Inferior parietal cortex (tissue), 1 donor: ENCODE measurements around the gene RIGI.
A peak's percentile ranks its signal among the peaks of the same experiment; 100 is the strongest.
"Not testable (repeated sequence)": the region's sequence is repeated elsewhere in the genome, so short reads cannot be mapped to it uniquely, and the experiment has no call there.

Experiments
- DNase-seq: peaks from one replicate; pipeline ENCODE4 v3.0.0-alpha.2; 2016; ENCODE audit errors: extremely low spot score

The RIGI gene

GRCh38 chr9:32526041-32526706 is at the start of gene RIGI:
TSS of gene RIGI (minus strand) at chr9:32526196. CDS start at chr9:32526166, 30 bp downstream.
- peak; percentile 73 for DNase-seq

- no peak for DNase-seq
Measured at GRCh38 chr9:32574858-32575257, 48.9 kb upstream of the RIGI start.

GRCh38 chr9:32573821-32574220 is 47.8 kb upstream of the RIGI start:
- no peak for DNase-seq

- peak; percentile 96 for DNase-seq
Measured at GRCh38 chr9:32572900-32573523, 47.0 kb upstream of the RIGI start, which contains the start of gene NDUFB6. TSS of gene NDUFB6 (minus strand) at chr9:32573159. CDS start at chr9:32573060, 99 bp downstream.

- DNase-seq = peak; percentile 75
Measured at GRCh38 chr9:32571969-32572899, 46.2 kb upstream of the RIGI start.

GRCh38 chr9:32570262-32570661 is 44.3 kb upstream of the RIGI start:
- no peak for DNase-seq

- DNase-seq = no peak
Measured at GRCh38 chr9:32566770-32567169, 40.8 kb upstream of the RIGI start.

- DNase-seq = no peak
Measured at GRCh38 chr9:32565967-32566366, 40.0 kb upstream of the RIGI start.

GRCh38 chr9:32558408-32558934 is 32.5 kb upstream of the RIGI start:
- no peak for DNase-seq

- DNase-seq = no peak
Measured at GRCh38 chr9:32554591-32554990, 28.6 kb upstream of the RIGI start.

- DNase-seq = no peak
Measured at GRCh38 chr9:32554107-32554506, 28.1 kb upstream of the RIGI start.

- DNase-seq = peak; percentile 97
Measured at GRCh38 chr9:32552172-32552872, 26.3 kb upstream of the RIGI start, which contains the start of the genes SMIM27 and TOPORS. TSS of gene SMIM27 (plus strand) at chr9:32552327. CDS start at chr9:32552435, 108 bp downstream. TSS of gene TOPORS (minus strand) at chr9:32552586. CDS start at chr9:32552436, 150 bp downstream.

- peak; percentile 60 for DNase-seq
Measured at GRCh38 chr9:32551276-32552051, 25.5 kb upstream of the RIGI start.

- peak; percentile 91 for DNase-seq
Measured at GRCh38 chr9:32550562-32551275, 24.7 kb upstream of the RIGI start.

GRCh38 chr9:32550150-32550561 is 24.2 kb upstream of the RIGI start:
- peak; percentile 47 for DNase-seq

GRCh38 chr9:32548213-32548612 is 22.2 kb upstream of the RIGI start:
- DNase-seq = not testable (repeated sequence)

- DNase-seq = no peak
Measured at GRCh38 chr9:32545884-32546283, 19.9 kb upstream of the RIGI start.

GRCh38 chr9:32543047-32543446 is 17.1 kb upstream of the RIGI start:
- no peak for DNase-seq

- no peak for DNase-seq
Measured at GRCh38 chr9:32533816-32534215, 7.8 kb upstream of the RIGI start.

GRCh38 chr9:32533336-32533735 is 7.3 kb upstream of the RIGI start:
- DNase-seq = no peak
